ENCODE results near the gene NPAS2.

NPAS2 gene

DNA sequence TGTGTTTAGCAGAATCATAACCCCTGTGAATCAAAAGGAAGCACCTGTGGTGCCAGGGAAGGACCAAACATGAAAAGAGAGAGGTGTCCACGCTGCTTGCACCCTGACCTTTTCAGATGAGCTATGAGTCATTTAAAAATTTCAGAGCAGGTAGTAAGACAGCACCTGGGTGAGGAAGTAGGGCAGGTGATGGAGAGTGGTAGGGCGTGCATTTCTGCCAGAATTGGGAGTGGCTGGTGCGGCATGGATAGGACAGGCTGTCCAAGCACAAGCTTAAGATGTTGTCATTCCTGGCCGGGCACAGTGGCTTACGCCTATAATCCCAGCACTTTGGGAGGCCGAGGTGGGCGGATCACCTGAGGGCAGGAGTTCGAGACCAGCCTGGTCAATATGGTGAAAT, 36.8 kb downstream of the NPAS2 start:
- DNase-seq, result no peak

DNA sequence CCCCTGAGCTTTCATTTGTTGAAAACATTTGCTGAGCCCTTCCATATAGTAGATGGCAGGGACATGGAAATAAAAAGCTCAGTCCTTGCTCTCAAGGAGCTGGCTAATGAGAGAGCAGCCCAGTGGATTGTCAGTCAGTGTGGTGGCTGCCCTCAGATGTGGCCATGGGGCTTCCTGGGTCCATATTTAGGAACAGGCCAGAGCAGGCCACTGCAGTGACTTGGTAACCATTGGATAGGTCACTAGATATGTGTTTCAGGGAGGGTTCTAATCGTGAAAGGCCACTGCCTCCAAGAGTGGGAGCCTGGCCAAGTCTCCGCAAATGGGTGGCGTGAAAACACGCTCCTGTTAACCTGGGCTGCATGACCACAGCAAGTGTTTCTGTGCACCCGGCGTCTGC, 37.4 kb downstream of the NPAS2 start:
- no peak for DNase-seq

DNA sequence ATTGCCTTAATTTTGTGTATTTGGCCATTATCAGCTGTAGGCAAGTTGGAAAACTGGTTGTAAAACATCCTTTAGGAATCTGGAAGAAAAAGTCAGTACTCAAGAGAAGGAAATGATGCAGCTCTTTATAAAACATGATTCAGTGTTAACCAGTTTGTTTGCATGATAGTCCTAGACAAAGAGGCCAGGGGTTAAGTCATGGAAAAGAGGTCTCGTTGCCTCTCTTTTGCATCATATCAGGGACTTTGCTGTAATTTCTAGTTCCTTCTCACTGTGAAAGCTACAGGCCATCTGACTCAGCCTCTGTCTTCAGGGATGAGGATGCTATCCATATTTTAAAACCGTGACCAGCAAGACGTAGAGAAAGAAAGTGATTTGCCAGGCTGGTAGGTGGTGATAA, 38.0 kb downstream of the NPAS2 start:
- DNase-seq, result no peak

DNA sequence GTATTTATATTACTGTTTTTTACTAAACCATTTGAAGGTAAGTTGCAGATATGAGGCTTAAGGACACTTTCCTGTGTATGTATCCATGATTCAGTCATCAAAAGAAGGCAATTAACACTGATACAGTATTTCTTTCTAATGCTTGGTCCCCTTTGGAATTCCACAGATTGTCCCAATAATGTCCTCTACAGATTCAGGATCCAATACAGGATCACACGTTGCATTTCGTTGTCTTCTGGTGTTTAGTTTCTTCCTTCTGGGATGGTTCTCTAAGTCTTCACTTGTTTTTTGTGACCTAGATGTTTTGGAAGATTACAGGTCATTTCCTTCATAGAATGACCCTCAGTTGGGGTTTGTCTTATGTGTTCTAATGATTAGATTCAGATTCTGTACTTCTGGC, 40.0 kb downstream of the NPAS2 start:
- DNase-seq, result no peak

DNA sequence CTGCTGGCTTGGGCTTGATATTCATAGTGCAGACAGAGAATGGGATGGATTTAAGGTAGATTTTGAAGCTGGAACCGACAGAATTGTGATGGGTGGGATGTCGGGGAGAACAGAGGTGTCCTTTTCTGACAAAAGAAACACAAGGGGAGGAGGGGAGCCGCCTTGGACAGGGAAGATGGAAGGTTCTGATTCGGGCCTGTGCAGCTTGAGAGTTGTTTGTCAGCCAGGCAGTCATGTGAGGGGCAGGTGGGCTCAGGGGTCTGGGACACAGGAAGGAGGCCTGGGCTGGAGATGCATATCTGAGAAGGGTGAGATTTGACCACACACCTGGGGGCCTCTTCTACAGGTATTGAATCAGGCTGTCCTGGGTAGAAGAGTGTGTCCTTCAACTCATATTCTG, 41.4 kb downstream of the NPAS2 start:
- no peak for DNase-seq

DNA sequence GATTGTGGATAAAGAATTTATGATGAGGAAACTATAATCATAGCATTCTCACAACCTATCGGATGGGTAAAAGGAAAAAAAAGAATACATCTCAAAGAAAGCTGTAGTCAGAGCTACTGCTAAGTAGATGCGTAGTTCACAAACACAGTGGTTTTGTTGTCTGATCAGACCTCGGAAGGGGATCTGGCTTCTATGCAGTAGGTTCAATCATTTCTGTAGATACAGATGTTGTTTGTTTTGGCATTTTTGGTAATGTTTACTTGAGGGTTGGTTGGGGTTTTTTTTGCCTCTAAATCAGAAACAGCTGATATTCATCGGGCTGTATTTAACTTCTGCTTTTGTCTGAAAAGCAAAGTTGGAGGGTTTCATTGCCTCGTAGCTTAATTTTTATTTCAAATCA, 42.1 kb downstream of the NPAS2 start:
- DNase-seq, result no peak

DNA sequence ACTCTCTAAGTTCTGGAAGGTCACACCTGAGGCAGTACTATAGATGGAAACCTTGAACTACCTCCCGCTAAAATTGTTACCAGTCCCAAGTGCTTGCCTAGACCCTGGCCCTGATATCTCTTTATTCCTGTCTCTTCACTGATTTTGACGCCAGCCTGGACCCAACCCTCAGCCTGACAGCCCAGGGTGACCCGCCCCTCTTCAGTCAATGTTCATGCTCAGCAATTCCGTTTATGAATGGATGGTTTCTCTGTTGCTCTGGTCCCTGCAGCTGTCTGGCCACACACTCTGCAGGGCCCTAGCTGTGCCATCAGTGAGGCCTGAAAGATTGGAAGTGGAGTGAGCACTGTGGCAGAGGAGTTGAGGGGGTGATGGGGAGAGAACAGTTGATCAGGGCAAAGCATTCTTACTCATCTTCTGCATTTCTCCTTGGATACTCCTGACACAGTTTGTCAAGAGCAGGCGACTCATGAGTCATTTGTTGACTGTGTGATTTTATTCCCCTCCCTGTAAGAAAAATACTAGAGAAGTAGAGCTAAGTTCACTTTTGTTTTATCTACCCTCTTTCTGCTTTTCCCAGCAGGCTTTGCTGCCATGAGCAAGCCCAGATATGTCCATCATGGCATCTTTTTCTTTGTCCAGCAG, 46.0 kb downstream of the NPAS2 start:
- no peak for DNase-seq

DNA sequence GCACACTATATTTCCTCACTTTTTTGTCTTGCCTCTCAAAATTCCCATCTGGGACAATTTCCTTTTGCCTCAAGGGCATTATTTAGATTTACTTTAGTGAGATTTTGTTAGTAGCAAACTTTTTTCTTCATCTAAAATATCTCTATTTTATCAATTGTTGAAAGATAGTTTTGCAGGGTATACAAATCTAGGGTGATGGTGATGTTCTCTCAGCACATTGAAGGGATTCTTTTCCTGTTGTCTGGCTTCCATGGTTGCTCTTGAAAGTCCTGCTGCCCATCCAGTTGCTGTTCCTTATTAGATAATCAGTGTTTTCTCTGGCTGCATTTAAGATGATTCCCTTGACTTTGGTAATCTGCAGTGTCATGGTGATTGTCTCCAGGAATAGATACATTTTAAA, 48.1 kb downstream of the NPAS2 start:
- DNase-seq, result no peak

DNA sequence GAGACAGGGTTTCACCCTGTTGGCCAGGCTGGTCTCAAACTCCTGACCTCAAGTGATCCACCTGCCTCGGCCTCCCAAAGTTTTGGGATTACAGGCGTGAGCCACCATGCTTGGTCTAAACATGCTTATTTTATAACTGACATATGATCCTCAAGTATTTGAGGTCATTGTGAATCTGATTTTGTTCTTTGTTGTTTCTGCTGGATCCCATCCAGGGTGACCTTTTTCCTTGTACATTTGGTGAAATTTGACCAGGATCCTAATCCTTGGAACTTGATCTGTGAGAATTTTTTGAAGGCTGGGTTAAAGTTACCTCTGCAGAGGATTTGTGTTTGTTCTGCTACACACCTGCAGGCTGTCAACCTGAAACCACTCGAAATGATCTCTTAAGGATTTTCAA, 49.2 kb downstream of the NPAS2 start:
- no peak for DNase-seq

DNA sequence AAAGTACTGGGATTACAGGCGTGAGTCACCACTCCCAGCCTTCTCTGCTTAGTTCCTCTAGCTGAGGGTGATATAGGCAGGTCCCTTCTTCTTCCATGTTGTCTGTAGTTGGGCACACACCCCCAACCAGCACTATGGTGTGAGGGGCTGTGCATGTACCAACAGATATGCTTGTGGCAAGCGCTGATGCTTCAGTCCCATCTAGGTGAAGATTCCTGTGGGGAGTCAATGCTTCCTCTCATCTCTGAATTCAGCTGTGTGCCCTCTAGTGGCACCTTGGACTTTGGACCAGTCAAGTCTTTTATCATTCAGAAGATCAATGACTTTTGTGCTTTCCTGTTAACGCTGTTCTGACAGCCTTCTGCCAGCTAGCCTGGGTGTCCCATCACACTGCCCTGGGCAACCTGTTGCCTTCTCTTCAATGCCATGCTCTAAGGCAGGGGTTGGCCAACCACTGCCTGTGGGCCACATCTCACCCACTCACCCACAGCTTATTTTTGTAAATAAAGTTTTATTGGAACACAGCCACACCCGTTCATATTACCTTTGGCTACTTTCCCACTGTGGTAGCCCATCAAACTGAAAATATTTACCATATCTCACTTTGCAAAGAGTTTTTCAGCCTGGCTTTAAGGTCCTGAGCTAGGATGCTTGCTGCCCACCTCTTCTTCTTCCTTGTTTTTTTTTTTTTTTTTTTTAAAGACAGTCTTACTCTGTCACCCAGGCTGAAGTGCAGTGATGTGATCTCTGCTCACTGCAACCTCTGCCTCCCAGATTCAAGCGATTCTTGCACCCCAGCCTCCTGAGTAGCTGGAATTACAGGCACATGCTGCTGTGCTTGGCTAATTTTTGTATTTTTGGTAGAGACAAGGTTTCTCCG, 51.0 kb downstream of the NPAS2 start:
- no peak for DNase-seq

DNA sequence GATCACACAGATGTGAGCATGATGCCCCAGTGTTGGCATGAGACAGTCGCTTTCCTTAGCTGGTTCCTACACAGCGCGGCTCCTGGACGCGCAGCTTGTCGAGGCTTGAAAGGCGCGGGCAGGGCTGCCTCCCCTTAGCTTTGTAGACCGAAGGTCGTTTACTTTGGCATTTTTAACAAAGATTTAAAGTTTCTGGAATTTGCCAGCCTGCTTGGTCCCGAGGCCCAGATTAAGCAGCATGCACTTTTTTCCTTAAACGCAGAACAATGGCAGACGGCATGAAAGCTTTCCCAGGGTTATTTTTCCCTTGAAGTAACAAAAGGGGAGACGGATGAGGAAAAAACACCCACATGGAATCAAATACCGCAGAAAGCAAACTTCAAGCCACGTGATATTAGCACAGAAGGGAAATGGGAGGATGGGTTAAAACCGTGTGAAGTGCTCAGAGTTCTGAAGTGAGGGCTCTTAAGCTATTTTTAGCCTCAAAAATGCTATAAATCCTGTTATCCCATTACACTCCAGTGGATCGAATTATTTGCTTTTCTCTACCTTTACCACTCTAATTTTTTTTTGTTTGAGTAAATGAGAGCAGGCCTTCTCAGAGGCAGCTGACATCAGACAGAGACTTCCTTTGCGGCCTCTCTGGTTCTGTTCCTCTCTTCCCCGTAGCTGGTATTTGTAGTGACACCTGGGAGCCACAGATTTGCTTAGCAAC, 55.7 kb downstream of the NPAS2 start:
- DNase-seq, result no peak

DNA sequence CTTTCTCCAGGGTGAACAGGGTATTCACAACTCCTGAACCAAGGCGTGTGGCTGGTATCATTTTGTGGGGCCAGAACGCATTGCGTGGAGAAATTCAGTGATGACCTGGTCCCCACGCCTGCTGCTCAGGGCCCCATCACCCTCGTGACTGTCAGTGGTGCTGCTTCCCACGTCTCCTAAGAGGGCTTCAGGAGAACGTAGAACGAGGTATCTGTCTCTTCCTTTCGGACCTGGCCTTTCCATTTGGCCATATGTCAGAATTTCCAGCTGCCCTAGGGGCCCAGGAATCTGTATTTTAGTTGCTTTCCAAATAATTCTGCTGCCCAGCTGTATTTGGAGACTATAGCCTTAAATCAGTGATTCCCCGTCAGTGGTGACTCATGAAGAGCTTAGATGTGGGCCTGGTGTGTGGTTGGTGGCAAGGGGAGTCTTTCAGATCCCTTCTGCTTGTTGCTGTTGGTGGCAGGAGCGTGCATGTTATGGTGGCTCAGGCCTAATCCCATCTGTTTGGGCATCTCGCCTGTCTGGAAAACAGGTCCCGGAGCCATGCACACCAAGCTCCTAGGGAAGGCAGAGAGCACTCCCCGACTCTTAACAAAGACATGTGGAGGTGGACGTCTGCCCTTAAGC, 56.4 kb downstream of the NPAS2 start:
- DNase-seq, result no peak

DNA sequence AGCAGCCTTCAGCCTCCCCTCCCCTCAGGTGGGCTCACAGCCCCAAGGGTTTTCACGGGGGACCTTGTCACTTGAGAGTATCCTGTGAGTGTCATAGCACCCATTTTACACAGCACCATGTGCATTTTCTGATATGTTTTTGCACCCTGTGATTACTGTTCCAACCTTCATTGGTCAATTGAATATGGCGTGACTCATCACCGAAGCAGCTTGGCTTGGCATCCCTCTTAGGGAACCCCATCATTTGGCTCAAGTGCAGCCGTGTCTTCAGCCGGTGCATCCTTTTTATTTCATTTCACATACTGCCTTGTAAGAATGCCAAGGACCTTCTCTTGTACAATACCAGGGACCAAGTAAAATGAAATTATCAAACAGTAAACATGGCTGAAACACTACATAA, 57.6 kb downstream of the NPAS2 start:
- no peak for DNase-seq

DNA sequence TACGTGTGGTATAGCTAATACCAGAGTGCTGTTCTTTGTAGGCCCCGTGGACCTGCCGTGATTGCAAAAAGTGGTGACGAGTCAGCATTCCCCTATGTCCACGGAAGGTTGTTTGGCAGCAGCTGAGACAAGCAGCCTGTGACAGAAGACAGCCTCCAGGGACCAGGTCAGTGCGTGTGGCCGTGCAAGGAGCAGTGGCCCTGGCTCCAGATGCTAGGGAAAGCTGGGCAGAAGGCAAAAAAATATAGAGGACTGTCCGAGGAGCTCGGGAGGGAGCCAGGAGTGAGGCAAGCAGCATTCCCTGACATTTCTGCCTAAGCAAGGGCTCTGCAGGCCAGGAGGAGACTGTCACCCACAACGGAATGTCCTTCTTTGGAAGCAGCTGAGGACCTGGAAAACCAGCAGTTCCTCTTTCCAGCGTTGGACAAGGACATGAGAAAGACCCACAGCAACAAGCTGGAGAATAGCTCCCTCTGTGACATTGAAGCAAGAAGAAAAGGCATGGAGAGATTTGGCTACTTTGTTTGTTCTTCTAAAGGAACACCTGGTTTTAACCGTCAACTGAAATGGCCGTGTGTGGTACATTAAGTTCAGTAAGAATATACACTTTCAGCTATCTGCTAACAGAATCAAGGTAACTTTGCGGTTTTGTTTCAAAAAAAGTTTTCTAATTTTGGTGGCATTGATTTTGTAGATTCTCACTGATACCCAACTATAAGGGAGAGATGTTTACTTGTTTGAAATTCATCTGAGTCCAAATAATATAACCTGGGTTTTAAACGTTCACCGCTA, 58.3 kb downstream of the NPAS2 start:
- no peak for DNase-seq

DNA sequence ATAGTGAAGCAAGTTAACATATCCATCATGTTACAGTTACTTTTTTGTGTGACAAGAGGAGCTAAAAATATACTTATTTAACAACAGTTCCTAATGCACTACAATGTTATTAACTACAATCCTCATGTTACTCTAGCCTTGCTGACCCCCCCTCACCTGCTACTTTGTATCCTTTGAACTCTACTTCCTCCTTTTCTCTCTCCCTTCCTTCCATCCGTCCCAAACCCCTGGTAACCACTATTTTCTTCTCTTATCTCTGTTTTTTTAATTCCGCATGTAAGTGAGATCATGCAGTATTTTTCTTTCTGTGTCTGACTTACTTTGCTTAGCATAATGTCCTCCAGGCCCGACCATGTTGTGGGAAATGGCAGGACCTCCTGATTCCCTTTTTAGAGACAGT, 59.4 kb downstream of the NPAS2 start:
- no peak for DNase-seq

DNA sequence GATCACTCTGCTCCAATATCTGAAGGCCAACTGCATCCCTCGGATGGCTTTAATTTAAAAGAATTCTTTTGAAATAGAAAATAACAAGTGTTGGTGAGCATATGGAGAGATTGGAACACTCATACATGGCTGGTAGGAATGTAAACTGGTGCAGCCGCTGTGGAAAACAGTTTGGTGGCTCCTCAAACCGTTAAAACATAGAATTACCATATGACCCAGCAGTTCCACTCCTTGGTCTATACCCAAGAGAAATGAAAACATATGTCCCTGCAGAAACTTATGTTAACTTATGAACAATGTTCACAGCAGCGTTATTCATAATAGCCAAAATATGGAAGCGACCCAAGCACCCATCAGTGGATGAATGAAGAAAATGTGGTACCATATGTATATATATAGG, 60.1 kb downstream of the NPAS2 start:
- no peak for DNase-seq

DNA sequence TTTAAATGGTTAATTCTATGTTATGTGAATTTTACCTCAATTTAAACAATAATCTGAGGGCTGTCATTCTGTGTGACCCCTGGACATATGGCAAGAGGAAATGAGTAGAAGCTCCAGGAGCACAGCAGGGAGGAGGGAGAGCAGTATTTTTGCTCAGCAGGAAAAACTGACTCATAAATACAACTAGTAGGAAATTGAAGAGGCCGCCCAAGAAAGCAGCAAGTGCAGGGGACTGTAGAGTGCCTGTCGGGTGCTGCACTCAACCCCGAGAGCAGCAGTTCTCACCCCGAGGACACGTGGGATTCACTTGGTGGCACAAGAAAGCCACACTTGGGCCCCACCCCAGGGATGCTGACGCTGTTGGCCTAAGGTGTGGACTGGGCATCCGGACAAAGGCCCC, 60.8 kb downstream of the NPAS2 start:
- no peak for DNase-seq

DNA sequence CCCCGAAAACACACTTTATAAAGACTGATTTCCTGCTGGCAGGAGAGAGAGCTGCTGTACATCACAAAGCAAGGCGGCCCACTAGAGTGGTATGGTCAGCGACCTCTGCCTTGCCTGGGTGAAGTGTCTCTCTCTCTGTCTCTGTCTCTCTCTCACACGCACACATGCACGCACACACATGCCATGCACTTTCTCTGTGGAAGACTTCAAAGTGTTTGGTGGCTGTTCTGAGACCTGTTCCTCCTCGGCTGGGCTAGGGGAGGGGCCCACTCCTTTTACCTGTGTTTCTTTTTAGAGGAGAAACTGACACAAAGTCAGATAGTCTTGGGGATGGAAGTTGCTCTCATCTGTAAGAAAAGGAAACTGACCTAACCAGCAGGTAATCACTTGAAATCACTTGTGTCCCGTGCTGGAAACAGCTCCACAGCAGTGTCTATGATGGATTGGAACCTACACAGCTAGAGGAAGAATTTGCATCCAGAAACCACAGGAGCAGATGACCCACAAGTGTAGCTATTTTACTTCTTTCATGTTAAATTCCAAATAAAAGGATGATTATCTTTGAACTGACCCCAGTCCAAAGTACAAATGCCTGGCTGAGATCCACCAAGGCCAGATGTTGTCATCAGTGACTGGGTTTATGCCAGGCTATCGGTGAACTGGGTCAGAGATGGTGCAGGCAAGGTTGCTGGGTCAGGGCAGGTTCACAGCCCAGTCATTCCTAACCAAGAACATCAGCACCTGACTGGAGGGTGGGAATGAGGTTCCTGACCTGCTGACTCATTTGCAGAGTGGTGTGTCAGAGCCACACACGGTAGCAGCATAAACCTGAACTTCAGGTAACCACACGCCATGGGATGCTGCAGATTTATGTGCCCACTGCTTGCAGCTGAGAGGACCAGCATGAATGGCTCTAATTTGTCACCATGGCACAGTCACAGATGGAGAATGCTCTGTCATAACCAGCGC, 63.0 kb downstream of the NPAS2 start:
- DNase-seq, result no peak

DNA sequence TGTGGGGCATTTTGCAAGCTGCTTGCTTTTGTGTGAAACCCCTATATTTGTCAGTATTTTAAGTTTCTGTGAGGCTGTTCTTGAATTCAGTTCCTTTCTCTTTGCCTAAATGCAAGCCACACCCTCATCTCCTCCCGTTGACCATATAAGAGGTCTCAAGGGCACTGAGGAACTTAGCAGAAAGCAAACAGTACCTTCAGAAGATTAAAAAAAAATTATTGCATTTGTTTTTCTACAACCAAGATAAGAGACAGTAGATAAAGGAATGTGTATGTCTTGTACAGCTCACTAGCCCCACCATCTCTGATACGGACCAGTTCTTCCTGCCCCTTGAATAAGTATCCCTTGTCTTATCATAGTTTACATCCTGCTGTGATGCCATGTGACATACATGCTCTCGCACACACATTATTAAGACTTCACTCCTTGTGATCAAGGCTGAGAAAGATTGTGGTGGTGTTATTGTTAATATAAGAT, 64.2 kb downstream of the NPAS2 start:
- no peak for DNase-seq

DNA sequence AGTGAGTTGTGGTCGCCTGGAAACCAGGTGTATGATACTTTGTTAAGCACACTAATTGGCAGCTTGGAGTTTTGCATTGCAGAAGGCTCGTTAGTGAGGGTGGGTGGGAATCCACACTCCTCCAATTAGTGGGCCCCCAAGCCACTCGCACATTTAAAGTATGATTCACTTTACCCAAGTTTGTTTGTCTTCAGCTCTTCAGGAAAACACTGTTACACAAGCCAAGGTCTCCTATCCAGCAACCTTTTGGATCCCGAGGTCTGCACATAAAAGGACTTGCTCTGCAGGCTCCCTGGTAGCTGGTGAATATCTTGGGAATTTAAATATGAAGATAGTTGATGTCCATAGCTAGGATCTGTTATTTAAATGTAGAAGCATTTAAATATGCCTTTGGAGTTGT, 66.1 kb downstream of the NPAS2 start:
- DNase-seq, result no peak

DNA sequence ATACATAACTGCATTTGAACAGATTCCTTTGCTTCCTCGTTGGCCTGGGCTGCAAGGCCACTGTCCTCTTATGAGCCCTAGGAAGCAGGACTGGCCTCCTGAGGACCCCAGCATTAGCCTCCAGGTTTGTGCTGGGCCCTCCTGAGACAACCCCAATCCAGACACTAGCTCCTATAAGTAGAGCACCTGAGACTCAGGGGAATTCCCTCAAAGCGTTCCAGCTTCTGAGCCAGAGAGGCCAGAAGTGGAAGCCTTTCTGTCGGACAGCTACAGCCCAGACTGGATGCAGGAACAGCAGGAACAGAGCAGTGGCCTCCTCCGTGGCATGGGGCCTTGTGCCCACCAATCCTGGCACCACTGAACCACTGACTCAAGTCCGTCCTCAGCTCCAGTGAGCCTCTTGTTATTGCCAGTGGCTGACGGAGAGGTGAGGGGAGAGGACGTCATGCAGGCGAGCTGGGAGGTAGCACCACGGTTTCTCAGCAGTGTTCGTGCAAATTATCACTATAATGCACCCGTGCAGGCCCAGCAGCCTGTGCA, 67.2 kb downstream of the NPAS2 start:
- no peak for DNase-seq
